IMR-90 (cell line): Measurements from ENCODE around the gene FGD3.

ENCODE experiments used
- CEBPB ChIP-seq: IDR thresholded peaks from 2 replicates; pipeline ENCODE4 v1.6.1; 2012; ENCODE audit warnings: low read depth, low read length, improper control_type of control experiment
- CHD1 ChIP-seq: IDR thresholded peaks from 2 replicates; pipeline ENCODE4 v1.6.1; 2012; ENCODE audit warnings: low read depth, low read length, improper control_type of control experiment
- MAFK ChIP-seq: IDR thresholded peaks from 2 replicates; pipeline ENCODE4 v1.6.1; 2012; ENCODE audit warnings: low read depth, low read length, improper control_type of control experiment
- POLR2A ChIP-seq: IDR thresholded peaks from 2 replicates; pipeline ENCODE4 v1.6.1; 2012; ENCODE audit warnings: mild to moderate bottlenecking, low read depth, low read length
- RAD21 ChIP-seq: IDR thresholded peaks from 2 replicates; pipeline ENCODE4 v1.6.1; 2012; ENCODE audit warnings: low read length, improper control_type of control experiment
- RCOR1 ChIP-seq: IDR thresholded peaks from 2 replicates; pipeline ENCODE4 v1.6.1; 2012; ENCODE audit warnings: mild to moderate bottlenecking, low read length, improper control_type of control experiment; ENCODE audit not compliant: insufficient replicate concordance
- RFX5 ChIP-seq: IDR thresholded peaks from 2 replicates; pipeline ENCODE4 v1.8.0; 2012; ENCODE audit warnings: low read depth, mild to moderate bottlenecking, low read length, moderate library complexity
- SMC3 ChIP-seq: fragments of 150-350 bp; IDR thresholded peaks from 2 replicates; pipeline ENCODE4 v1.6.1; 2016; ENCODE audit warnings: low read depth, mild to moderate bottlenecking, antibody characterized with exemption, low read length, moderate library complexity
- TF ChIP-seq, protein P1 (sequence below): conservative IDR thresholded peaks from 2 replicates; pipeline ENCODE4 v1.5.1; 2012; ENCODE audit warnings: mild to moderate bottlenecking, low read depth, low read length, improper control_type of control experiment
- TF ChIP-seq, protein P2 (sequence below): fragments of 150-350 bp; IDR thresholded peaks from 2 replicates; pipeline ENCODE4 v1.6.1; 2016; ENCODE audit warnings: low read depth, mild to moderate bottlenecking, low read length, moderate library complexity, borderline replicate concordance

GRCh38 chr9:93061260-93061751 is 114.0 kb downstream of the FGD3 start:
- TF ChIP-seq SMC3: no peak
- TF ChIP-seq RAD21: no peak
- TF ChIP-seq, protein P1, sequence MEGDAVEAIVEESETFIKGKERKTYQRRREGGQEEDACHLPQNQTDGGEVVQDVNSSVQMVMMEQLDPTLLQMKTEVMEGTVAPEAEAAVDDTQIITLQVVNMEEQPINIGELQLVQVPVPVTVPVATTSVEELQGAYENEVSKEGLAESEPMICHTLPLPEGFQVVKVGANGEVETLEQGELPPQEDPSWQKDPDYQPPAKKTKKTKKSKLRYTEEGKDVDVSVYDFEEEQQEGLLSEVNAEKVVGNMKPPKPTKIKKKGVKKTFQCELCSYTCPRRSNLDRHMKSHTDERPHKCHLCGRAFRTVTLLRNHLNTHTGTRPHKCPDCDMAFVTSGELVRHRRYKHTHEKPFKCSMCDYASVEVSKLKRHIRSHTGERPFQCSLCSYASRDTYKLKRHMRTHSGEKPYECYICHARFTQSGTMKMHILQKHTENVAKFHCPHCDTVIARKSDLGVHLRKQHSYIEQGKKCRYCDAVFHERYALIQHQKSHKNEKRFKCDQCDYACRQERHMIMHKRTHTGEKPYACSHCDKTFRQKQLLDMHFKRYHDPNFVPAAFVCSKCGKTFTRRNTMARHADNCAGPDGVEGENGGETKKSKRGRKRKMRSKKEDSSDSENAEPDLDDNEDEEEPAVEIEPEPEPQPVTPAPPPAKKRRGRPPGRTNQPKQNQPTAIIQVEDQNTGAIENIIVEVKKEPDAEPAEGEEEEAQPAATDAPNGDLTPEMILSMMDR: no peak
- no peak for TF ChIP-seq RFX5
- TF ChIP-seq, protein P2, sequence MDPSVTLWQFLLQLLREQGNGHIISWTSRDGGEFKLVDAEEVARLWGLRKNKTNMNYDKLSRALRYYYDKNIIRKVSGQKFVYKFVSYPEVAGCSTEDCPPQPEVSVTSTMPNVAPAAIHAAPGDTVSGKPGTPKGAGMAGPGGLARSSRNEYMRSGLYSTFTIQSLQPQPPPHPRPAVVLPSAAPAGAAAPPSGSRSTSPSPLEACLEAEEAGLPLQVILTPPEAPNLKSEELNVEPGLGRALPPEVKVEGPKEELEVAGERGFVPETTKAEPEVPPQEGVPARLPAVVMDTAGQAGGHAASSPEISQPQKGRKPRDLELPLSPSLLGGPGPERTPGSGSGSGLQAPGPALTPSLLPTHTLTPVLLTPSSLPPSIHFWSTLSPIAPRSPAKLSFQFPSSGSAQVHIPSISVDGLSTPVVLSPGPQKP: no peak
- no peak for TF ChIP-seq CEBPB
- no peak for TF ChIP-seq POLR2A
- no peak for TF ChIP-seq CHD1
- TF ChIP-seq MAFK: no peak
- no peak for TF ChIP-seq RCOR1
